B cell (primary cell): ENCODE data around the gene HTR6. TPM values are rescaled to one million over a fixed set of nuclear protein-coding genes. Genes with fewer than 3 reads are reported as not detected.

Experiments used
- ATAC-seq: fragments of 200-7000 bp; cut with Tn5 transposase; one replicate; pipeline ENCODE4 v1.10.0; 2021; ENCODE audit warnings: low read depth, mild to moderate bottlenecking, moderate number of reproducible peaks, moderate library complexity
- CTCF ChIA-PET: fragments of 350-600 bp; sonication (Branson Sonifier 250); formaldehyde crosslinking; loops from one replicate; lab custom pipeline; 2021; ENCODE audit warnings: antibody characterized with exemption, inconsistent platforms; lab: Charles Lee
- POLR2A ChIA-PET: fragments of 350-600 bp; sonication (Branson Sonifier 250); formaldehyde crosslinking; loops from one replicate; lab custom pipeline; 2021; ENCODE audit warnings: antibody characterized with exemption; lab: Charles Lee
- DNase-seq: peaks from one replicate; pipeline ENCODE4 v3.0.0; 2013
- H2AFZ ChIP-seq: 2 replicates; pipeline ENCODE4 v1.6.1; 2012; ENCODE audit warnings: mild to moderate bottlenecking, low read depth, low read length; ENCODE audit not compliant: insufficient read depth, poor library complexity, severe bottlenecking
- H3K27ac ChIP-seq, 2 donors: 1 replicate in 1 of 2; 2 replicates in 1 of 2; pipeline ENCODE4 v1.5.1; 2012 to 2013; ENCODE audit warnings: low read length in 2 of 2, mild to moderate bottlenecking in 2 of 2, moderate library complexity in 1 of 2
- H3K27me3 ChIP-seq, 4 experiments: fragments of 200-600 bp in 1 of 4; sonication (generic) in 1 of 4; replicated peaks in 1 of 4; 1 replicate in 2 of 4; 2 replicates in 2 of 4; pipeline versions ENCODE4 v1.6.1 to v1.7.0; 2013 to 2016; ENCODE audit warnings: low read length in 3 of 4, mild to moderate bottlenecking in 2 of 4, mixed read lengths in 1 of 4, moderate library complexity in 1 of 4; ENCODE audit not compliant: insufficient read depth in 4 of 4, control insufficient read depth in 3 of 4; ENCODE audit errors: control extremely low read depth in 1 of 4
- H3K36me3 ChIP-seq, 2 experiments: replicated peaks in 1 of 2; 1 replicate in 1 of 2; 2 replicates in 1 of 2; pipeline versions ENCODE4 v1.6.1 to v1.7.1; 2013; ENCODE audit warnings: low read length in 1 of 2; ENCODE audit not compliant: insufficient read depth in 2 of 2, control insufficient read depth in 1 of 2; ENCODE audit errors: control extremely low read depth in 1 of 2, extremely low read depth in 1 of 2
- H3K4me1 ChIP-seq, 2 donors: fragments of 200-600 bp in 1 of 2; sonication (generic) in 1 of 2; 1 replicate in 1 of 2; 2 replicates in 1 of 2; pipeline versions ENCODE4 v1.5.1 to v1.6.1; 2013 to 2017; ENCODE audit warnings: low read length in 2 of 2; ENCODE audit not compliant: control insufficient read depth in 2 of 2, insufficient read depth in 2 of 2
- H3K4me2 ChIP-seq: replicated peaks from 2 replicates; pipeline ENCODE3; 2012; ENCODE audit warnings: mild to moderate bottlenecking, low read depth, low read length; ENCODE audit not compliant: poor library complexity, severe bottlenecking
- H3K4me3 ChIP-seq, 5 experiments: fragments of 200-600 bp in 1 of 5; sonication (generic) in 1 of 5; 1 replicate in 3 of 5; 2 replicates in 2 of 5; pipeline versions ENCODE4 v1.5.1 to v1.7.0; 2011 to 2016; ENCODE audit warnings: low read length in 4 of 5, mild to moderate bottlenecking in 4 of 5, low read depth in 2 of 5, control low read depth in 1 of 5, moderate library complexity in 1 of 5; ENCODE audit not compliant: insufficient read depth in 1 of 5; ENCODE audit errors: control extremely low read depth in 1 of 5, extremely low read depth in 1 of 5
- H3K79me2 ChIP-seq: fragments of 200-600 bp; sonication (generic); one replicate; pipeline ENCODE4 v1.6.0; 2016; ENCODE audit warnings: low read length; ENCODE audit not compliant: control insufficient read depth, insufficient read depth
- H3K9ac ChIP-seq: fragments of 200-600 bp; sonication (generic); 2 replicates; pipeline ENCODE4 v1.6.1; 2017; ENCODE audit warnings: mild to moderate bottlenecking, low read length, moderate library complexity
- H3K9me3 ChIP-seq, 3 donors: one replicate each; pipeline versions ENCODE4 v1.6.1 to v1.7.1; 2013; ENCODE audit warnings: low read length in 2 of 3; ENCODE audit not compliant: control insufficient read depth in 2 of 3, insufficient read depth in 1 of 3; ENCODE audit errors: control extremely low read depth in 1 of 3
- H4K20me1 ChIP-seq: 2 replicates; pipeline ENCODE4 v1.6.0; 2012; ENCODE audit warnings: mild to moderate bottlenecking, low read length; ENCODE audit not compliant: insufficient read depth, control insufficient read depth, poor library complexity, severe bottlenecking
- H3K27ac Mint-ChIP-seq: one replicate; pipeline ENCODE4 v1.8.0; 2021; ENCODE audit warnings: mixed read lengths
- H3K27me3 Mint-ChIP-seq: one replicate; pipeline ENCODE4 v1.8.0; 2021; ENCODE audit warnings: mixed read lengths
- H3K4me1 Mint-ChIP-seq: one replicate; pipeline ENCODE4 v1.8.0; 2021; ENCODE audit warnings: mixed read lengths
- H3K4me3 Mint-ChIP-seq: one replicate; pipeline ENCODE4 v1.8.0; 2021; ENCODE audit warnings: mixed read lengths
- H3K9me3 Mint-ChIP-seq: one replicate; pipeline ENCODE4 v1.8.0; 2022; ENCODE audit warnings: mixed read lengths; ENCODE audit not compliant: insufficient read depth
- EZH2 ChIP-seq: IDR thresholded peaks from 2 replicates; pipeline ENCODE4 v1.6.1; 2012; ENCODE audit warnings: borderline replicate concordance, low read depth, mild to moderate bottlenecking, moderate library complexity, low read length; ENCODE audit not compliant: insufficient read depth, poor library complexity, severe bottlenecking
- WGBS: methylation state at CpG from one replicate; pipeline ENCODE4 v1.1.5; 2013; ENCODE audit warnings: missing lambda C conversion rate; ENCODE audit not compliant: insufficient coverage; 5-methylcytosine and 5-hydroxymethylcytosine counted together
- intact Hi-C: fragments of 100-400 bp; cut with micrococcal nuclease; formaldehyde crosslinking; loops from one replicate; pipeline ENCODE4 v1.10.0; 2022
- polyA plus RNA-seq: library from polyadenylated mRNA; depleted of rRNA; stranded (reverse); fragments of >200 nt; gene quantifications from 2 replicates; pipeline ENCODE4 v1.2.3, GENCODE V29; 2012
- total RNA-seq, 2 donors: library from RNA; stranded (reverse); fragments of 120-200 nt in 1 of 2; gene quantifications; 1 replicate in 1 of 2; 2 replicates in 1 of 2; pipeline versions ENCODE4 v1.2.3 to v1.2.4, GENCODE V29; 2013 to 2022
- TF ChIP-seq, protein P1 (sequence below): fragments of 200-600 bp; IDR thresholded peaks from one replicate; pipeline ENCODE4 v1.8.0; 2022; ENCODE audit warnings: antibody characterized with exemption, mild to moderate bottlenecking

HTR6 gene
- total and polyA plus RNA-seq, 2 donors (not counting 1 experiment from before 2014, with no cell fraction given): not detected

DNA sequence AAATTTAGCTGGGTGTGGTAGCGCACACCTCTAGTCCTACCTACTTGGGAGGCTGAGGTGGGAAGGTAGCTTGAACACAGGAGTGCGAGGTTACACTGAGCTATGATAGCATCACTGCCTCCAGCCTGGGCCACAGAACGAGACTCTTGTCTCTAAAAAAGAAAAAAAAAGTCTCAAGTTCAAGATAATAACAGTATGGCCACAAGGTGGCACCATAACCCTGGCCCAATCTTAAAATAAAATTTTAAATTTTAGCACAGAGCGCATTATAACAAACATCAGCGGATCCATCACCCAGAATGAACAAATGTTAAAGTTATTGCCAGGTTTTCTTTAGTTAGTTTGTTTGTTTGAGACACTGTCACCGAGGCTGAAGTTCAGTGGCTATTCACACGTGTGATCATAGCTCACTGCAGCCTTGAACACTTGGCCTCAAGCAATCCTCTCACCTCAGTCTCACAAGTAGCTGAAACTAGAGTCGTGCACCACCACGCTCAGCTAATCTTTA lies 2.9 kb upstream of the HTR6 start:
- no peak for TF ChIP-seq EZH2
- TF ChIP-seq, protein P1, sequence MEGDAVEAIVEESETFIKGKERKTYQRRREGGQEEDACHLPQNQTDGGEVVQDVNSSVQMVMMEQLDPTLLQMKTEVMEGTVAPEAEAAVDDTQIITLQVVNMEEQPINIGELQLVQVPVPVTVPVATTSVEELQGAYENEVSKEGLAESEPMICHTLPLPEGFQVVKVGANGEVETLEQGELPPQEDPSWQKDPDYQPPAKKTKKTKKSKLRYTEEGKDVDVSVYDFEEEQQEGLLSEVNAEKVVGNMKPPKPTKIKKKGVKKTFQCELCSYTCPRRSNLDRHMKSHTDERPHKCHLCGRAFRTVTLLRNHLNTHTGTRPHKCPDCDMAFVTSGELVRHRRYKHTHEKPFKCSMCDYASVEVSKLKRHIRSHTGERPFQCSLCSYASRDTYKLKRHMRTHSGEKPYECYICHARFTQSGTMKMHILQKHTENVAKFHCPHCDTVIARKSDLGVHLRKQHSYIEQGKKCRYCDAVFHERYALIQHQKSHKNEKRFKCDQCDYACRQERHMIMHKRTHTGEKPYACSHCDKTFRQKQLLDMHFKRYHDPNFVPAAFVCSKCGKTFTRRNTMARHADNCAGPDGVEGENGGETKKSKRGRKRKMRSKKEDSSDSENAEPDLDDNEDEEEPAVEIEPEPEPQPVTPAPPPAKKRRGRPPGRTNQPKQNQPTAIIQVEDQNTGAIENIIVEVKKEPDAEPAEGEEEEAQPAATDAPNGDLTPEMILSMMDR: peak; percentile 79
- Histone ChIP-seq H3K27ac (no peak overlapping the region), H3K27me3 (peaks cover 0 to 28% (median 7%) of the 10 kb centered on the region in 4 experiments), H4K20me1 (no peaks in the 10 kb centered on the region), H3K9ac (no peak overlapping the region), H3K9me3 (peaks cover 0 to 8% (median 0%) of the 10 kb centered on the region in 3 donors), H3K4me3 (no peak overlapping the region), H2AFZ (no peak overlapping the region), H3K36me3 (no peaks in the 10 kb centered on the region), H3K79me2 (no peaks in the 10 kb centered on the region), H3K4me1 (peaks cover 22 to 23% of the 10 kb centered on the region in 2 donors), H3K4me2 (no peak overlapping the region)
- ChIA-PET POLR2A (interaction anchor here (0.6 kb wide), 1 partner anchor 56 kb away, joined by 3 read pairs; no protein-coding TSS in a partner anchor), CTCF (interaction anchor here (0.7 to 4.2 kb wide), 32 partner anchors 8 to 769 kb away, joined by 3 to 49 read pairs (median 4); no protein-coding TSS in a partner anchor)
- no peaks in the 10 kb centered on the region for H3K9me3 Mint-ChIP-seq
- peaks cover 17% of the 10 kb centered on the region for H3K4me1 Mint-ChIP-seq
- peak; percentile 64 for DNase-seq
- 14% methylated on average over 3 of the region's 9 CpGs for WGBS
- H3K4me3 Mint-ChIP-seq: no peak overlapping the region
- H3K27ac Mint-ChIP-seq: no peak overlapping the region
- peak; percentile 20 for ATAC-seq
- intact Hi-C loops: loop anchor here (1.0 kb wide), 1 partner anchor 43 kb away; no protein-coding TSS in a partner anchor
- peaks cover 42% of the 10 kb centered on the region for H3K27me3 Mint-ChIP-seq

DNA sequence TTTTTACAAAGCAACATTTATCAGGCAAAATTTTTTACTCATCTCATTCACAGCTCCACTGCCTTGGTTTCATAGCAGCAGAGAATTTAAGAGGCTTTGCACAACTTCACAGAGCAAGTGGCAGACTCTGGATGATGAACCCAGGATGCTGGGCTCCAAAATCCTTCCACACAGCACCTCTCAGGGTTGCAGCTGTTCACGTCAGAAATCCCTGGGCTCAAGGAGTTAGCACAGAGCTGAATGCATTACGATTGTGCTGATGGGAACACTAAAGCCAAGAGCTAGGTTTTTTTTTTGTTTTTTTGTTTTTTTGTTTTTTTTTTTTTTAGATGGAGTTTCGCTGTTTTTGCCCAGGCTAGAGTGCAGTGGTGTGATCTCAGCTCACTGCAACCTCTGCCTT lies 2.4 kb upstream of the HTR6 start:
- ChIA-PET POLR2A (interaction anchor here (0.6 kb wide), 1 partner anchor 56 kb away, joined by 3 read pairs; no protein-coding TSS in a partner anchor), CTCF (interaction anchor here (0.7 to 4.2 kb wide), 29 partner anchors 9 to 1065 kb away, joined by 3 to 49 read pairs (median 4); no protein-coding TSS in a partner anchor)
- Histone ChIP-seq H3K9ac (no peak overlapping the region), H3K27ac (no peak overlapping the region), H2AFZ (no peak overlapping the region), H3K4me1 (peaks cover 22 to 23% of the 10 kb centered on the region in 2 donors), H3K79me2 (no peaks in the 10 kb centered on the region), H3K27me3 (peaks cover 0 to 32% (median 7%) of the 10 kb centered on the region in 4 experiments), H3K36me3 (no peaks in the 10 kb centered on the region), H3K9me3 (peaks cover 0 to 8% (median 0%) of the 10 kb centered on the region in 3 donors), H3K4me2 (no peak overlapping the region), H3K4me3 (no peak overlapping the region), H4K20me1 (no peaks in the 10 kb centered on the region)
- ATAC-seq (no peak), DNase-seq (no peak)
- 93% methylated on average over 3 of the region's 3 CpGs for WGBS
- Mint-ChIP-seq H3K9me3 (no peaks in the 10 kb centered on the region), H3K27ac (no peak overlapping the region), H3K4me3 (no peak overlapping the region), H3K27me3 (peaks cover 47% of the 10 kb centered on the region), H3K4me1 (peaks cover 19% of the 10 kb centered on the region)
- intact Hi-C loops: no loop called here
- TF ChIP-seq, protein P1: no peak
